Heart left ventricle (tissue), 16 donors: Measurements from ENCODE around the gene RAX2. TPM values are rescaled to one million over a fixed set of nuclear protein-coding genes. Genes with fewer than 3 reads are reported as not detected.

Experiments
- ATAC-seq, 4 donors: fragments of 200-7000 bp; cut with Tn5 transposase; one replicate each; pipeline ENCODE4 v1.9.1; 2020 to 2022; ENCODE audit warnings: moderate library complexity in 4 of 4, mild to moderate bottlenecking in 3 of 4, moderate number of reproducible peaks in 1 of 4
- DNase-seq, 5 donors: peaks; one replicate each; pipeline ENCODE4 v3.0.0-alpha.2; 2020
- H3K27ac ChIP-seq, 12 donors: fragments of 200-600 bp; sonication (generic) in 4 of 12; one replicate each; pipeline versions ENCODE4 v1.5.0 to v1.8.0; 2016 to 2022; ENCODE audit warnings: mild to moderate bottlenecking in 2 of 12
- H3K27me3 ChIP-seq, 9 donors: fragments of 200-600 bp; sonication (generic) in 2 of 9; one replicate each; pipeline versions ENCODE4 v1.5.1 to v1.8.0; 2016 to 2022; ENCODE audit warnings: mild to moderate bottlenecking in 3 of 9
- H3K36me3 ChIP-seq, 9 donors: fragments of 200-600 bp; sonication (generic) in 2 of 9; one replicate each; pipeline versions ENCODE4 v1.5.0 to v1.8.0; 2018 to 2022; ENCODE audit warnings: mild to moderate bottlenecking in 2 of 9
- H3K4me1 ChIP-seq, 12 donors: fragments of 200-600 bp; sonication (generic) in 4 of 12; one replicate each; pipeline versions ENCODE4 v1.5.0 to v1.8.0; 2016 to 2022; ENCODE audit warnings: mild to moderate bottlenecking in 3 of 12
- H3K4me3 ChIP-seq, 12 donors: fragments of 200-600 bp; sonication (generic) in 4 of 12; one replicate each; pipeline versions ENCODE4 v1.5.0 to v1.8.0; 2017 to 2022; ENCODE audit warnings: mild to moderate bottlenecking in 9 of 12, moderate library complexity in 4 of 12
- H3K9me3 ChIP-seq, 12 donors: fragments of 200-600 bp; sonication (generic) in 4 of 12; one replicate each; pipeline versions ENCODE4 v1.5.0 to v1.8.0; 2016 to 2022; ENCODE audit warnings: mild to moderate bottlenecking in 1 of 12
- CTCF ChIP-seq, 12 donors: fragments of 200-600 bp; sonication (generic) in 4 of 12; IDR thresholded peaks; one replicate each; pipeline versions ENCODE4 v1.5.0 to v1.8.0; 2018 to 2022; ENCODE audit warnings: antibody characterized with exemption in 12 of 12, mild to moderate bottlenecking in 5 of 12
- POLR2A ChIP-seq, 2 donors: fragments of 450-650 bp; IDR thresholded peaks; one replicate each; pipeline ENCODE4 v1.6.1; 2017; ENCODE audit warnings: antibody characterized with exemption in 2 of 2, mild to moderate bottlenecking in 2 of 2, moderate library complexity in 2 of 2
- WGBS, 4 donors: extraction: QIAGEN DNeasy Blood & Tissue Kit in 2 of 4; methylation state at CpG; one replicate each; pipeline versions ENCODE4 v1.1.5 to v1.1.7; 2013 to 2018; 5-methylcytosine and 5-hydroxymethylcytosine counted together
- intact Hi-C, 10 donors: fragments of 100-400 bp; cut with DNase I; formaldehyde crosslinking; loops; one replicate each; pipeline versions ENCODE4 v1.11.1 to v1.14.2; 2022
- polyA plus RNA-seq, 2 donors: library from polyadenylated mRNA; stranded (reverse); fragments of 200-250 nt; gene quantifications; one replicate each; pipeline ENCODE4 v1.2.3, GENCODE V29; 2013
- total RNA-seq, 9 donors: library from RNA; depleted of rRNA in 2 of 9; stranded (reverse); fragments of >200 nt in 2 of 9; fragmentation: NEBNext Ultra II Directional in 3 of 9; extraction: Animal tissue kit (Norgen Biotek cat#: 25700) in 3 of 9; gene quantifications; one replicate each; pipeline versions ENCODE4 v1.1.0 to v1.2.4, GENCODE V29; 2016 to 2023
- donor health status: ischemic (EF 13 %, LVEDD 7.1; RV severe dilation, severe dysfunction).
- donor health status: healthy with polysubstance abuse.
- donor health status: DM: no; HTN: yes; CAD: no.
- donor health status: DM: no; HTN: no; CAD: no.
- donor health status: ischemic (EF 25% LVEDD 6.9; RV normal size, moderate dysfunction).
- donor health status: ischemic (EF 25% LVEDD 5.7; RV mildly dilated, moderate dysfunction).
- donor health status: healthy.
- donor health status: DM: yes; HTN: yes; CAD: no.
- donor health status: ischemic (EF 35%, LVEDD 5.7; RV mildly dilated, moderate dysfunction).
- donor health status: nonischemic (EF 11% LVEDD 7.7; RV severe dilation, severe dysfunction).
- donor health status: DM: yes; HTN: yes; CAD: no.
- donor health status: PGD.
- donor health status: ischemic (EF 29% LVEDD 5.4; RV normal size, mild dysfunction).
- donor health status: nonischemic (EF 23%, LVEDD 6.1; RV moderate dilation, normal function).

The RAX2 gene
- total and polyA plus RNA-seq, 11 donors: not detected

DNA sequence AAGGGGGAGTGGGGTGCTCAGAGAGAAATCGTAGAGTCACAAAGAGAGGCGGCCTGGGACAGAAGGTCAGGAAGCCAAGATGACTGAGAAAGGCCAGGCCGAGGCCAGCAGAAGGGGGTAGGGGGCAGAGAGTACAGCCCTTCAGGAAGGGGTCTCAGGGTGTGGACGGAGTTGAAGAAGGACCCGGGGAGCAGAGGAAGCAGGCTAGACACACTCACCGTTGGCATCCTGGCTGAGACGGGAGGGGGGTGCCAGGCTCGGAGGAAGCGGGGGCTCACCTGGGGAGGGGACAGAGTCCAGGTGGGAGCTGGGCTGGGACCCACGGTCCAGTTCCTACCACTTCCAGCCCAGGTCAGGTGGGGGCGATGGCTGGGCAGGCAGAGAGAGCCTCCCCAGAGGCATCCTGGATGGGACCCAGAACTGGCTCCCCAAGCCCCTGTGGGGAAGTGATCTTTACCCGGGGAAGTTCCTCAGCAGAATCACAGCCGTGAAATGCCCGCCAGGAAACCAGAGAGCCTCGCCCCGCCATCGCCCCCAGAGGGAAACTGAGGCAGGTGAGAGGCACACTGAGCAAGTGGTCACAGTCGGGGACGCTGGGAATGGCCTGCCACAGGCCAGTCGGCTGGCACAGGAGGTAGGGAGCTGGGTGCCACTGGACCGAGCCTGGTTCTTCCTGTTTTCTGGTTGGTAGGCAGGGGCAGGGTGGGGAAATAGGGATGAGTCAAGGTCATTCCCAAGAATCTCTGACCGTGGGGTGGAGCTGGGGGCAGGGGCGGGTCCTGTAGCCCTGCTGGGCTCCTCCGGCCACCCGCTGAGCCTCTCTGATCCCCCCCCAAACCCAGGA, 12.8 kb upstream of the RAX2 start:
- no peak overlapping the region for H3K27ac ChIP-seq
- WGBS, 4 donors: 23 to 28% (median 27%) methylated on average over 24 to 25 of the region's 25 CpGs

GRCh38 chr19:3783660-3784584, 11.9 kb upstream of the RAX2 start:
- intact Hi-C loops: loop anchor here in 1 of 10 donors (5.0 kb wide), 1 partner anchor 38 kb away; no protein-coding TSS in a partner anchor
- H3K9me3 ChIP-seq: peaks cover 0 to 24% (median 21%) of the 10 kb centered on the region in 12 donors
- TF ChIP-seq CTCF (IDR thresholded peaks at IDR 0.05): peak in 11 of 12 donors; percentile 11 to 46 (median 24)
- no peak for TF ChIP-seq POLR2A (IDR thresholded peaks at IDR 0.05)
- no peak overlapping the region for H3K27ac ChIP-seq
- DNase-seq: no peak
- 69 to 77% (median 74%) methylated on average over 28 to 49 of the region's 49 CpGs for WGBS, 4 donors
- H3K36me3 ChIP-seq: no peaks in the 10 kb centered on the region
- H3K4me3 ChIP-seq: no peak overlapping the region
- peaks cover 6 to 52% (median 27%) of the 10 kb centered on the region in 9 donors for H3K27me3 ChIP-seq
- ATAC-seq: peak in 3 of 4 donors; percentile 8 to 38 (median 29)
- H3K4me1 ChIP-seq: peaks cover 0 to 17% (median 0%) of the 10 kb centered on the region in 12 donors

More for the DNA sequence above, 12.8 kb upstream of the RAX2 start:
- ATAC-seq (no peak), DNase-seq (no peak)
- TF ChIP-seq POLR2A (IDR thresholded peaks at IDR 0.05) (no peak), CTCF (IDR thresholded peaks at IDR 0.05) (no peak)
- Histone ChIP-seq H3K4me3 (peak overlapping the region in 4 of 12 donors; percentile 40 to 59 (median 44)), H3K4me1 (peaks cover 0 to 17% (median 0%) of the 10 kb centered on the region in 12 donors), H3K36me3 (no peaks in the 10 kb centered on the region), H3K27me3 (peaks cover 6 to 52% (median 27%) of the 10 kb centered on the region in 9 donors), H3K9me3 (peaks cover 0 to 24% (median 21%) of the 10 kb centered on the region in 12 donors)
- intact Hi-C loops: loop anchor here in 2 of 10 donors (5.0 kb wide), 1 partner anchor 37 kb away; no protein-coding TSS in a partner anchor

DNA sequence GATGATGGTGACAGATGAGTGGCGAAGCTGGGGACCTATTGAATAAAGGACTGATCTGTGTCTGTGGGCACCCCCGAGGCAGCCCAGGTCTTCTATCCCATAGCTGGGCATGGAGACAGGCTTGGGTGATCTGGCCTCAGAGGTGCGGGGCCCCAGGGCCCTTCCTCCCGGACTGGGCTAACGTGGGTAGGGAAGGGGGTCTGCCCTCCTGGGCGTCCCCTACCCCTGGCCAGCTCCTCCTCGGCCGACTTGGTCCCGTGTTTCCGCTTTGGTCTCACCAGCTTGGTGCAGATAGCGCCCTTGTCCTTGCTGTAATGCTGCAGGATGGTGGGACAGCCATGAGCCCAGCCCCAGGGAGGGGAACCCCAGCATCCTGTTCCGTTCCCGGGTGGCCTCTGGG, 10.9 kb upstream of the RAX2 start:
- WGBS, 4 donors: 76 to 94% (median 86%) methylated on average over 9 to 13 of the region's 13 CpGs
- H3K27me3 ChIP-seq: peaks cover 6 to 52% (median 27%) of the 10 kb centered on the region in 9 donors

More for the DNA sequence above, 10.9 kb upstream of the RAX2 start:
- Histone ChIP-seq H3K4me1 (peaks cover 0 to 17% (median 0%) of the 10 kb centered on the region in 12 donors), H3K36me3 (no peaks in the 10 kb centered on the region), H3K27ac (no peak overlapping the region), H3K9me3 (peaks cover 0 to 24% (median 21%) of the 10 kb centered on the region in 12 donors), H3K4me3 (no peak overlapping the region)
- intact Hi-C loops: loop anchor here in 1 of 10 donors (5.0 kb wide), 1 partner anchor 39 kb away; no protein-coding TSS in a partner anchor
- DNase-seq (no peak), ATAC-seq (no peak)
- TF ChIP-seq CTCF (IDR thresholded peaks at IDR 0.05): no peak
- TF ChIP-seq POLR2A (IDR thresholded peaks at IDR 0.05): no peak
